B cell (primary cell): ENCODE measurements around the gene FKBP1B.

ENCODE experiments used
- EZH2 ChIP-seq: IDR thresholded peaks from 2 replicates; pipeline ENCODE4 v1.6.1; 2012; ENCODE audit warnings: borderline replicate concordance, low read depth, mild to moderate bottlenecking, moderate library complexity, low read length; ENCODE audit not compliant: insufficient read depth, poor library complexity, severe bottlenecking
- TF ChIP-seq, protein P1 (sequence below): fragments of 200-600 bp; IDR thresholded peaks from one replicate; pipeline ENCODE4 v1.8.0; 2022; ENCODE audit warnings: antibody characterized with exemption, mild to moderate bottlenecking

DNA sequence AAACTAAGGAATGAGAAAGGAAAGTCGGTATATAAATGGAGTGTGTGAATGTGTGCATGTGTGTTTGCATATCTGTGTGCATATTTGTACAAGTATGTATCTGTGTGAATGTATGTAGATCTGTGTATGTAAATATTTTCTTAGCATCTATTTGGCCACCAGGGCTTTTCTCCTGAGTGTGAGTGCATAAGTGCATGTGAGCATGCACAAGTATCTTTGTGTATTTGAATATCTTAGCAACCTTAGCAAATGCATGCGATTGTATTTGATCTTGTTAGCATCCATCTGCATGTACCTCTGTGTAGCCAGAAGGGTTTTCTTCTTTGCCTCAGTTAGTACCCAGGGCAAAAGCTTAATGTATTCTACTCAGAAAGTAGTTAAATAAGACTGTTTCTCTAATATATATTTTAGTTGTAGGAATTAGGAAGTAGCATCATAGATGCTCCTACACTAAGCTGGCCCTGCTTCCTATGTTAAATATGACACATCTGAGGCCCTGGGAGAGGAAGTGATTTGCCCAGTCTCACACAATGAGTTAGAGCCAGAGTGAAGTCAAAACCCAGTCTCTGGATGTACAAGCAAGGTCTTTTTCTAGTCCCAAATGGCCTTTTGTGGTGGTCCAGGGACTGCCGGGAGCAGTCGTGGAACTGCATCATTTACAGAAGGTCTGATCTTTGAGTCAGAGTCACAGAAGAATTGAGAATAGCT is 9.2 kb downstream of the FKBP1B start:
- TF ChIP-seq, protein P1, sequence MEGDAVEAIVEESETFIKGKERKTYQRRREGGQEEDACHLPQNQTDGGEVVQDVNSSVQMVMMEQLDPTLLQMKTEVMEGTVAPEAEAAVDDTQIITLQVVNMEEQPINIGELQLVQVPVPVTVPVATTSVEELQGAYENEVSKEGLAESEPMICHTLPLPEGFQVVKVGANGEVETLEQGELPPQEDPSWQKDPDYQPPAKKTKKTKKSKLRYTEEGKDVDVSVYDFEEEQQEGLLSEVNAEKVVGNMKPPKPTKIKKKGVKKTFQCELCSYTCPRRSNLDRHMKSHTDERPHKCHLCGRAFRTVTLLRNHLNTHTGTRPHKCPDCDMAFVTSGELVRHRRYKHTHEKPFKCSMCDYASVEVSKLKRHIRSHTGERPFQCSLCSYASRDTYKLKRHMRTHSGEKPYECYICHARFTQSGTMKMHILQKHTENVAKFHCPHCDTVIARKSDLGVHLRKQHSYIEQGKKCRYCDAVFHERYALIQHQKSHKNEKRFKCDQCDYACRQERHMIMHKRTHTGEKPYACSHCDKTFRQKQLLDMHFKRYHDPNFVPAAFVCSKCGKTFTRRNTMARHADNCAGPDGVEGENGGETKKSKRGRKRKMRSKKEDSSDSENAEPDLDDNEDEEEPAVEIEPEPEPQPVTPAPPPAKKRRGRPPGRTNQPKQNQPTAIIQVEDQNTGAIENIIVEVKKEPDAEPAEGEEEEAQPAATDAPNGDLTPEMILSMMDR: no peak
- TF ChIP-seq EZH2: no peak
